Muscle layer of duodenum (tissue), 2 donors: ENCODE measurements around the gene RPS6KA3.

Source experiments
- H3K27ac ChIP-seq: one replicate; pipeline ENCODE4 v1.7.0; 2013; ENCODE audit warnings: mild to moderate bottlenecking, low read length
- H3K27me3 ChIP-seq: one replicate; pipeline ENCODE4 v1.7.0; 2013; ENCODE audit warnings: low read depth, mild to moderate bottlenecking, control low read depth, low read length
- H3K36me3 ChIP-seq, 2 donors: one replicate each; pipeline ENCODE4 v1.7.0; 2013; ENCODE audit warnings: low read length in 2 of 2, control low read depth in 1 of 2, mild to moderate bottlenecking in 1 of 2; ENCODE audit not compliant: insufficient read depth in 2 of 2, control insufficient read depth in 1 of 2
- H3K4me1 ChIP-seq, 2 donors: one replicate each; pipeline ENCODE4 v1.7.0; 2013; ENCODE audit warnings: low read length in 2 of 2, mild to moderate bottlenecking in 2 of 2, control low read depth in 1 of 2, moderate library complexity in 1 of 2; ENCODE audit not compliant: insufficient read depth in 2 of 2, control insufficient read depth in 1 of 2
- H3K4me3 ChIP-seq, 2 donors: one replicate each; pipeline ENCODE4 v1.7.0; 2013; ENCODE audit warnings: low read length in 2 of 2, low read depth in 1 of 2, mild to moderate bottlenecking in 1 of 2
- H3K9me3 ChIP-seq, 2 donors: one replicate each; pipeline ENCODE4 v1.7.0; 2013; ENCODE audit warnings: low read length in 2 of 2, control low read depth in 1 of 2, mild to moderate bottlenecking in 1 of 2; ENCODE audit not compliant: control insufficient read depth in 1 of 2
- donor health status: healthy.

Gene RPS6KA3

DNA sequence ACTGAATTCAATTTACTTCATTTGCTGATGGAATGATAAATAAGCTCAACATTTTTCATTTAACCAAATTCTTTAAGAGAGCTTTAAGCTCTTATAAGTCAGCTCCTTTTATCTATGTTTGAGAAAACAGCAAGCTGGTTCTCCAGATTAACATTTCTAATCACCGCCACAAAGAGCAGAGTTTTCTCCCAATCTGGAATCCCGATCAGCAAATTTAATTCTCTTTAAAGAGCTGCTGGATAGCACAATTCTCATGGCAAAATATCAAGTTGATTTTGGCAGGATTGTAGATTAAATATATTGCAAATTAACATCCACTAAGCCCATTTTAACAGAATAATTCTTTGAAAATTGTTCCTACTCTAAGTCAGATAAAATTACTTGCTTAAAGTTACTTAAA, 48.8 kb downstream of the RPS6KA3 start:
- Histone ChIP-seq H3K9me3 (no peaks in the 10 kb centered on the region), H3K27me3 (no peaks in the 10 kb centered on the region), H3K4me1 (no peaks in the 10 kb centered on the region), H3K4me3 (no peak overlapping the region), H3K27ac (peak overlapping the region; percentile 23), H3K36me3 (no peaks in the 10 kb centered on the region)

GRCh38 chrX:20217271-20217670, 49.4 kb downstream of the RPS6KA3 start:
- Histone ChIP-seq H3K36me3 (no peaks in the 10 kb centered on the region), H3K4me3 (no peak overlapping the region), H3K27me3 (no peaks in the 10 kb centered on the region), H3K4me1 (no peaks in the 10 kb centered on the region), H3K27ac (no peak overlapping the region), H3K9me3 (no peaks in the 10 kb centered on the region)

DNA sequence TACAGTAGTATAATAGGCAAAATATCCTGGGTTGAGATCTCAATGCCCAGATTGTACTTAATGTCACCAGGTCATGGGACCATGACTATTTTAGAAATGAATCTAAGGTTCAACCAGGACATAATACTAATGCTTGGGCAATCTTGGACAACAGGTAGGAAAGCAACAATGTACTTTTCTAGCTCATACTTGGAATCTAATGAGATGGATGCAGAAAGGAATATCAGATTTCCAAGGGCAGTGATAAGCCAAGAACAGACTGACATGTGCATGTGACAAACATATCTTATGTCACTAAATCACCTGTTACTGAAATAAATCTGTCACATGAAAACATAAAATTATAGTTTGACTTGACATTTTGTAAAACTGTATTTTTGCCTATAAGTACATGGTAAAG, 51.1 kb downstream of the RPS6KA3 start:
- H3K4me1 ChIP-seq, result no peaks in the 10 kb centered on the region
- no peak overlapping the region for H3K4me3 ChIP-seq
- no peaks in the 10 kb centered on the region for H3K27me3 ChIP-seq
- H3K27ac ChIP-seq, result no peak overlapping the region
- no peaks in the 10 kb centered on the region for H3K9me3 ChIP-seq
- no peaks in the 10 kb centered on the region for H3K36me3 ChIP-seq

DNA sequence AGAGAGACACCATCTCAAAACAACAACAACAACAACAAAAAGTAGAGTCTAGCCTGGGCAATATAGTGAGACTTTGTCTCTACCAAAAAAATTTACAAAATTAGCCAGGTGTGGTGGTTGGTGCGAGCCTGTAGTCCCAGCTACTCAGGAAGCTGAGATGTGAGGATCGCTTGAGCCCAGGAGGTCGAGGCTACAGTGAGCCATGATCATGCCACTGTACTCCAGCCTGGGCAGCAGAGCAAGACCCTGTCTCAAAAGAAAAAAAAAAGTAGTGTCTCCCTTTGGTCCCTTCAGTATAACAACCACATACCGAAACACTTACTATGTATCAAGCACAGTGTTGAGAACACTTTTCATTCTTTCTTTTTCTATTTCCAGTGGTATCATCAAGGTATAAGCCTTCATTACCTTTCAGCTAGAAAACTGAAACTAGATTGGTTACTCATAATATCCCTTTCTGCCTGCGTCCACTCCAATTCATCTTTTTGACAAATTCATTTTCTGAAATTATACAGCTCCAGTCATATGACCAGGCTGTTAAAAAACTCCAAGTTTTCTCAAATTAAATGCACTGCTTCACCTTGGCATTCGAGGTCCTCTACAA, 54.1 kb downstream of the RPS6KA3 start:
- no peaks in the 10 kb centered on the region for H3K27me3 ChIP-seq
- H3K9me3 ChIP-seq, result no peaks in the 10 kb centered on the region
- no peak overlapping the region for H3K27ac ChIP-seq
- H3K36me3 ChIP-seq, result peaks cover 0 to 11% of the 10 kb centered on the region in 2 donors
- no peaks in the 10 kb centered on the region for H3K4me1 ChIP-seq
- no peak overlapping the region for H3K4me3 ChIP-seq

- Histone ChIP-seq H3K4me3 (no peak overlapping the region), H3K27ac (no peak overlapping the region), H3K27me3 (no peaks in the 10 kb centered on the region), H3K36me3 (peaks cover 0 to 11% of the 10 kb centered on the region in 2 donors), H3K9me3 (no peaks in the 10 kb centered on the region), H3K4me1 (no peaks in the 10 kb centered on the region)
Measured at GRCh38 chrX:20211261-20211786, 55.4 kb downstream of the RPS6KA3 start.

DNA sequence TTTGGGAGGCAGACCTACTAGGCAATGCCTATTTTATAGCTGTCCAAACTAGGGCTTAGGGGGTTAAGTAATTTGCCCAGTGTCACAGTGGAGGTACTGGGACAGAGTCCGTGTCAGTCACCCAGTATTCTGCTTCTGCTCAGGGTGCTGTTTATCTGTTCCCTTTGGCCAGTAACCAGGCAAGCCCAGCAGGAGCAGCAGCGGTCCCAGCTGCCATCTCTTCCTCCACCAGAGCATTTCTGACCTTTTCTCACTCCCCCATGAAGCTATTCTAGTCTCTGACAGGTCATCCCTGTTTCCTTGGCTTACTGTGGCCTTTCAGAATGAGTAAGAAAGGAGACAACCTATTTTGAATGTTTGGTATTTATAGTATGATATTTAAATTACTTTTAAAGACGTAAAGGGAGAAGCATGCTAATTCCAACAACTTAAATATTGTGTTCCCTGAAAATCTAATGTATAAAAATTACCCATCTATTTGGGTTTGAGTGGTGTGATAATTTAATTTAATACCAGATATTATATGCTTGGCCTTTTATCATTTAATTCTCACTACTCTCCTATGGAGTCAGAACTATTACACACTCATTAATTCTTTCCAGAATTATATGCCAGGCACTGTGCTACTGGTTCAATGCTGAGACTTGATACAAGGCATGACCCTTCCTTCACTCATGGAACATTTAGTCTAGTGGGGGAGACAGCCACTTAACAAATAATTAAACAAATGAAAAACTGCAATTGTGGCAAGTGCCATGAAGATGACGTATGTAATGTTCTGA, 60.6 kb downstream of the RPS6KA3 start:
- Histone ChIP-seq H3K4me3 (no peak overlapping the region), H3K4me1 (peaks cover 0 to 5% of the 10 kb centered on the region in 2 donors), H3K36me3 (peaks cover 0 to 15% of the 10 kb centered on the region in 2 donors), H3K27me3 (no peaks in the 10 kb centered on the region), H3K27ac (no peak overlapping the region), H3K9me3 (no peaks in the 10 kb centered on the region)

DNA sequence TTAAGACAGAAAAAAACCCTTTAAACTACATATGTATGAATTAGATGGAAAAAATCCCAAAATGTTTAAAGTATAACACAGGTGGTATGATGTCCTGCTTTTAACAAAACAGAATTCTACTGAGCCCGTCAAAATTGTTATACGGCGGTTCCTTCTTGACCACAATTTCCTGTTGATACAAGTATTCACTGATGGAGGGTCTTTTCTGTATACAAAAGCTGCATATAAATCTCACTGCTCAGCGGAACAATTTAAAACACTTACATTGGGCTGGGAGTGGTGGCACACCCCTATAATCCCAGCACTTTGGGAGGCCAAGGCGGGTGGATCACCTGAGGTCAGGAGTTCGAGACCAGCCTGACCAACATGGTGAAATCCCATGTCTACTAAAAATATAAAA, 62.4 kb downstream of the RPS6KA3 start:
- H3K27ac ChIP-seq, result no peak overlapping the region

GRCh38 chrX:20197641-20198210, 69.0 kb downstream of the RPS6KA3 start:
- Histone ChIP-seq H3K9me3 (no peaks in the 10 kb centered on the region), H3K4me3 (no peak overlapping the region), H3K4me1 (no peaks in the 10 kb centered on the region), H3K27me3 (no peaks in the 10 kb centered on the region), H3K27ac (no peak overlapping the region), H3K36me3 (peaks cover 0 to 3% of the 10 kb centered on the region in 2 donors)

More for the DNA sequence above, 62.4 kb downstream of the RPS6KA3 start:
- peaks cover 0 to 5% of the 10 kb centered on the region in 2 donors for H3K4me1 ChIP-seq
- peaks cover 0 to 15% of the 10 kb centered on the region in 2 donors for H3K36me3 ChIP-seq
- no peak overlapping the region for H3K4me3 ChIP-seq
- no peaks in the 10 kb centered on the region for H3K27me3 ChIP-seq
- H3K9me3 ChIP-seq, result no peaks in the 10 kb centered on the region

- H3K27me3 ChIP-seq, result no peaks in the 10 kb centered on the region
- H3K36me3 ChIP-seq, result peaks cover 0 to 7% of the 10 kb centered on the region in 2 donors
- H3K9me3 ChIP-seq, result no peaks in the 10 kb centered on the region
- no peak overlapping the region for H3K4me3 ChIP-seq
- no peak overlapping the region for H3K27ac ChIP-seq
- no peaks in the 10 kb centered on the region for H3K4me1 ChIP-seq
Measured at GRCh38 chrX:20189171-20189570, 77.5 kb downstream of the RPS6KA3 start.

DNA sequence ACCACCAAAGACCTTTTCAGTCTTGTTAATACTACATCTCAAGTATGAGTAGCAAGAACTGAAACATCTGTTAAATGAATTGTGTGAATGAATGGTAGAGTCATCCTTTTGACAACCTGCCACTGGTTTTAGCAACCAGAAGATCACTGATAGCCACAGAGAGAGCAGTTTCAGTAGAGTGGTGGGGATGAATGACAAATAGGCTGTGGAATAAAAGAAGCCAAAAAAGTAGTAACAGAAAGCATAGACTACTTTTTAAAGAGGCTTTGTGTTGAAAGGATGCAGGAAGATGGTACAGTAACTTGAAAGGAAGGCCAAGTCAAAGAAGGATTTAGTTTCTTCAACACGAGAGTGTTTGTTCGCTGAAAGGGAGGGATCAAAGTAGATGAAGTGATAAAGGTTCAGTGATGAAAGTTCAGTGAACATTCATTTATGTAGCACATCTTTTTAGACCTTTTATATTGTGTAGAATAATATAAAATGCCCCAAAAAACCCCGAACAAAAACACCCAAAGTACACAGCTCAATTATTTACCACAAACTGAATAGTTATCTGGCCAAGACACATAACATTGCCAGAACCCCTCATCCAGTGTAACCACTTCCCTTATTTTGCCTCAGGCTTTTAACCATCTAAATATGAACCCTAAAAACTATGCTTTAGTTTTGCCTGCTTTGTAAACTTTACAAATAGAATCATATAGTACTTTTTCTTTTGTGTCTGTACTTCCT, 84.9 kb downstream of the RPS6KA3 start:
- Histone ChIP-seq H3K4me1 (no peaks in the 10 kb centered on the region), H3K36me3 (peaks cover 0 to 10% of the 10 kb centered on the region in 2 donors), H3K9me3 (no peaks in the 10 kb centered on the region), H3K4me3 (no peak overlapping the region), H3K27ac (no peak overlapping the region), H3K27me3 (no peaks in the 10 kb centered on the region)

- Histone ChIP-seq H3K27ac (no peak overlapping the region), H3K4me1 (no peaks in the 10 kb centered on the region), H3K4me3 (no peak overlapping the region), H3K36me3 (peaks cover 13 to 22% of the 10 kb centered on the region in 2 donors), H3K9me3 (no peaks in the 10 kb centered on the region), H3K27me3 (no peaks in the 10 kb centered on the region)
Measured at GRCh38 chrX:20177093-20177492, 89.6 kb downstream of the RPS6KA3 start.
